ENCODE data around the gene ULBP3.

ULBP3 gene

DNA sequence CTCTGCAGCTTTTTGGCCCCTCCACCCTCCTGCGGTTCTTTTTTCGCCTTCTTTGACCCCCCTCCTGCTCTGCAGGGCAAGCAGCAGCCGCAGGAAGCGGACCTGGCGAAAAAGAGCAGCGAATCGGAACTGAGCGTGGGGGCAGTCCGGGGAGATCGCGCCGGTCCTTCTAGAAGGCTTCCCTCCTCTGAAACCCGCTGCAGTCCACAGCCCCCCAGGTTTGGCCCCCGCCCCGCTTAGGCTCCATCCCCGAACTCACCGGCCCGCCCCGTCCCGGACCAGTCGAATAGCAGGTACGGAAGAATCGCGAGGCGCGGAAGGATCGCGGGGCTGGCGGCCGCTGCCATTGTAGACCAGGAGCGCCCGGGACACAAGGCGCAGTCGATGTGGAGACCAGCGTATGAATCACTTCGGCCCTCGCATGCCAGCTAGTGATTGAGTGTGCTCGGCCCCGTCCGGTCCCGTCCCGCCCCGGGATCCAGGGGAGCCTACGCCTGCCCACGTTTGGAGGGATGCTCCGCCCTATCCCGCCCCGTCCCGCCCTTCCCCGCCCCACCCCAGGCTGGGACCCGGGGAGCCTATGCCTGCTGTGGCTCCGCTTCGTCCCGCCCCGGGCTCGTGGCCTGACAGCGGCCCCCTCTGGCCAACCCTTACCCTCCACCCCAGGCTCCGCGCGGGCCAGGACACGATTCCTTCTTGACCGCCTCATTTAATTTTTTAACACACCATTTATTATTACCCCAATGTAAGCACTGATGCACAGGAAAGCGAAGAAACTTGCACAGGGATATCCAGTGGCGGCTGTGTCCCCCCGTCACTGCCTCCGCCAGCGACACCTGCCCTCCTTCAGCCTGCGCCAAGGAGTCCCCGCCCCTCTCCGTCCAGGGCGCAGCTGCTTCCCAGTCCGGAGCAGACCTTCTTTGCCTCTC, at the start of gene ULBP3:
ULBP3 (minus strand) TSS at position 402 of the 929 bp plus-strand sequence; CDS start at position 347, 55 bp downstream.
- Mint-ChIP-seq H3K36me3 (ENCODE audit: low read depth) (no peaks in the 10 kb centered on the region), H3K9me3 (no peaks in the 10 kb centered on the region), H3K4me1 (ENCODE audit: low read depth) (peaks cover 16% of the 10 kb centered on the region), H3K27ac (peak within 1 kb of the TSS; percentile 21), H3K4me3 (peak within 1 kb of the TSS; percentile 75), H3K27me3 (ENCODE audit: low read depth) (peaks cover 31% of the 10 kb centered on the region)

DNA sequence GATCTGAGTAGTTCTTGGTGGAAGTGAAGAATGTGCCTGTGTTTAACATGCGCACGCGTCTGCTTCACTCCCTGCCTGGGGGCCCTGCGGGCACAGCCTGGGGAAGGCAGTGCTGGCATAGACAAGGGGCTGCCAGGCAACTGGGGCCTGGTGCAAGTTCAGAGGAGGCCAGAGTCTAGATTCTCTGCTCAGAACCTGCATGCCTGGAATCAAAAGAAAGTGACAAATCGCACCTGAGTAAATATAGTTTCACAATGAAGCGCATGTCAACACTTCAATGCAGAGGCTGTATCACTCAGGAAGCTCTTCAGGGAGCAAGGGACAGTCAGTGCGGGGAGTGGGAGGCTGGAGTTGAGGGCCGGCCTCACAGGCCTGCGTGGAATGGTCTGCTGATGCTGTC, 49.7 kb upstream of the ULBP3 start:
- Mint-ChIP-seq H3K27ac (no peak overlapping the region), H3K9me3 (no peaks in the 10 kb centered on the region), H3K27me3 (ENCODE audit: low read depth) (peaks cover 17% of the 10 kb centered on the region)

DNA sequence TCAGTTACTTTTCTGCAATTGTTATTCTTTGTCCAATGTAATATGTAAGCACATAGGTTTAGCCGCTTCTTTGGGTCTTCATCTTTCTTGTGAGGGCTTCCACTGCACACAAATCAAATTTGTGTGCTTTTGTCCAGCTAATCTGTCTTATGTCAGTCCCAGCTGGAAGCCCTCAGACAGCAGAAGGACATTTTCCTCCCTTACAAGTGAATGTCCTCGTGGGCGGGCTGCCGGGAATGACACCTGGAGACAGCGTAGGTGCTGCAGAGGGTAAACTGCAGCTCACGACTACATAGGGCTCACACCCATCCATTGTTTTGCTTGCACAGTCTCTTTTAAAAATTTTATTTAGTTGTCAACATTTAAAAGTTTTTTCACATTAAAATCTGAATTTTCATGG, 49.3 kb upstream of the ULBP3 start:
- Mint-ChIP-seq H3K27ac (no peak overlapping the region), H3K36me3 (ENCODE audit: low read depth) (no peaks in the 10 kb centered on the region), H3K9me3 (no peaks in the 10 kb centered on the region), H3K4me3 (no peak overlapping the region), H3K4me1 (ENCODE audit: low read depth) (no peaks in the 10 kb centered on the region), H3K27me3 (ENCODE audit: low read depth) (peaks cover 15% of the 10 kb centered on the region)

More for the DNA sequence above, 49.7 kb upstream of the ULBP3 start:
- H3K36me3 Mint-ChIP-seq (ENCODE audit: low read depth): no peaks in the 10 kb centered on the region
- no peak overlapping the region for H3K4me3 Mint-ChIP-seq
- peaks cover 2% of the 10 kb centered on the region for H3K4me1 Mint-ChIP-seq (ENCODE audit: low read depth)

DNA sequence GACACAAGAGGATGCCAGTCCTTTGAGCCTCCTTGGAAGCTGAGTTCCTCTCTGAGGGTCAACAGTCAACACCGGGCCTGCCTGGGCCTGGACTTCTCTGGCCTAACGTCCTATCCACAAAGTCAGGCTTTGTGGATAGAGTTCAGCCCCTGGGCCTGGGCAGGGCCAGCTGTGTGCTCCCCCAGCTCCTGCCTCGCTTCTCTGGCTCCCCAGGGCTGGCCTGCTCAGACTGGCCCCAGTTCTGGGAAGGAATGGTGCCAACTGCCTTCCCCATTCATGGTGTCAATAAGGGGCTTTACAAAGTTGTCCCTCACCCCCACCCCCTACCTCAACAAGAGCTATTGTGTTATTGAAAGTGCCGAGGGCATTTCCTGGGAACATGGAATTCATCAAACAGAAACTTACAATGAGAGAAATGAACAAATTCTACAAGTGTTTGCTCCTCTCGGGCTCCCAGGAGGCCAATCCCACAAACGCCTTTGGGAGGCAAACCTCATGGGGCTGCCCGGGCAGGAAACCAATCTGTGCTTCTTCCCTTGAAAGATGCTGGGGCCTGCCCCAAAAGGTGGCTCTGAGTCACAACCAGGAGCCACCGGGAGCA, 47.4 kb upstream of the ULBP3 start:
- Mint-ChIP-seq H3K27me3 (ENCODE audit: low read depth) (peaks cover 10% of the 10 kb centered on the region), H3K4me3 (no peak overlapping the region), H3K4me1 (ENCODE audit: low read depth) (no peaks in the 10 kb centered on the region), H3K9me3 (no peaks in the 10 kb centered on the region), H3K27ac (no peak overlapping the region), H3K36me3 (ENCODE audit: low read depth) (no peaks in the 10 kb centered on the region)

DNA sequence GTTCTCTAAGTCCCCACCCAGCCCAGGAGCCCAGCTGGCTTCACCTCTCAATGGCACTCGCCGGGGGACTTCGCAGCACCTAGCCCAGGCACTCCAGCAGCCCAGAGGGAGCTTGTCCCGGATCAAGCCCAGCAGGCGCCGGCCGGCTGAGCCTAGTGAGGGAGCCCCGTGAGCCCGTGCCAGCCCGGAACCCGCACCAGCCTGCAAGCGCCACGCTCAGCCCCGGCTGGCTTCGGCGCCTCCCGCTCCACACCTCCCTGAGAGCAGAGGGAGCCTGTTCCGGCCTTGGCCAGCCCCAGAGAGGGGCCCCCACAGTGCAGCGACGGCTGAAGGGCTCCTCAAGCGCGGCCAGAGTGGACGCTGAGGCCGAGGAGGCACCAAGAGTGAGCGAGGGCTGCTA, 46.8 kb upstream of the ULBP3 start:
- Mint-ChIP-seq H3K27ac (no peak overlapping the region), H3K9me3 (no peaks in the 10 kb centered on the region), H3K27me3 (ENCODE audit: low read depth) (peaks cover 13% of the 10 kb centered on the region)

DNA sequence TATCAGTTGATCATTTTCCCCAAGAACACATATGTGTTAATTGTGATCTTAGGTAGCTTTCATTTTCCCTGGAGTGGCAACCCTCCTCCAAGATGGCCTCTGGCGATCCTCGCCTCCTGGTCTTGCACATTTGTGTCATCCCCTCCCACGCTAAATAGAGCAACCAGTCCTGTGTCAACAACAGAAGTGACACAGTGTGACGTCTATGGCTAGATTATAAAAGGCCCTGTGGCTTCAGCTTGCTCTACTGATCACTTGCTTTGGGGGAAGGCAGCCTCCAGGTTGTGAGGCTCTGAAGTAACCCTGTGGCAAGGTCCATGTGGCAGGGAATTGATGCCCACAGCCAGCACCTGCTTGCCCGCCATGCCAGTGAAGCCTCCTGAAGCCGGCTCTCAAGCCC, 43.3 kb upstream of the ULBP3 start:
- Mint-ChIP-seq H3K4me1 (ENCODE audit: low read depth) (no peaks in the 10 kb centered on the region), H3K36me3 (ENCODE audit: low read depth) (no peaks in the 10 kb centered on the region), H3K4me3 (no peak overlapping the region), H3K27ac (no peak overlapping the region), H3K9me3 (no peaks in the 10 kb centered on the region), H3K27me3 (ENCODE audit: low read depth) (peaks cover 10% of the 10 kb centered on the region)

More for the DNA sequence above, 46.8 kb upstream of the ULBP3 start:
- Mint-ChIP-seq H3K36me3 (ENCODE audit: low read depth) (no peaks in the 10 kb centered on the region), H3K4me1 (ENCODE audit: low read depth) (no peaks in the 10 kb centered on the region), H3K4me3 (no peak overlapping the region)

DNA sequence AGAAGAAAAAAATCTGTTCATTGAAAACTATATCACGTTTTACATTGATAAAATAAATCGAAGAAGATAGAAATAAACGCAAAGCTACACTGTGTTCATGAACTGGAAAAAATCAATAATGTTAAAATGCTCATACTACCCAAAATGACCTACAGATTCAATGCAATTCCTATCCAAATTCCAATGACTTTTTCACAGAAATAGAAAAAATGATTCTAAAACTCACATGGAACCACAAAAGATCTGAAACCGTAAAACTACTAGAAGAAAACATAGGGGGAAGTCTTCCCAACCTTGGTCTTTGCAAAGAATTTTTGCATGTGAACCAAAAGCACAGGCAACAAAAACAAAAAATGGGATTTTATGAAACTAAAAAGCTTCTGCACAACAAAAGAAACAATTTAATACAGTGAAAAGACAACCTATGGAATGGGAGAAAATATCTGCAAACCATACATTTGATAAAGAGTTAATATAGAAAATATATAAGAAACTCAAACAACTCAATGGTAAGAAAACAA, 33.9 kb upstream of the ULBP3 start:
- H3K4me3 Mint-ChIP-seq: no peak overlapping the region
- peaks cover 6% of the 10 kb centered on the region for H3K27me3 Mint-ChIP-seq (ENCODE audit: low read depth)
- no peaks in the 10 kb centered on the region for H3K36me3 Mint-ChIP-seq (ENCODE audit: low read depth)
- H3K4me1 Mint-ChIP-seq (ENCODE audit: low read depth): no peaks in the 10 kb centered on the region
- H3K27ac Mint-ChIP-seq: no peak overlapping the region
- H3K9me3 Mint-ChIP-seq: no peaks in the 10 kb centered on the region

DNA sequence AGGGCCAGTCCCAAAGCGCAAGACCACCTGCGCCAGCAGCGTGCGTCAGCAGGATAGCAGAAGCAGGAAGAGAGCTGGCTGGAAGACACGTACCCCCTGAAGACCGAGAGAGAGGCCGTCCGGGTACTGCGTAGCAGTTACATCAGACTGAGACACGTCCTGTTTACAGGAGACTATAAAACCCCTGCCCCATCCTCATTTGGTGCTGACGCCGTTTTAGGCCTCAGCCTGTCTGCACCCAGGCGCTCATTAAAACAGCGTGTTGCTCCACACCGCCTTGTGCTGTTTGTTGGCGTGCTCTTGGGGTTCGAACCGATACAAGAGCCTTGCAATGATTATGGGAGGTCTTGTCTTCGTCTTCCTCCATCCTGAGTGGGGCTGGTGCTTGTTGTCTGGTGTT, 31.8 kb upstream of the ULBP3 start:
- H3K4me1 Mint-ChIP-seq (ENCODE audit: low read depth): no peaks in the 10 kb centered on the region
- no peaks in the 10 kb centered on the region for H3K36me3 Mint-ChIP-seq (ENCODE audit: low read depth)

DNA sequence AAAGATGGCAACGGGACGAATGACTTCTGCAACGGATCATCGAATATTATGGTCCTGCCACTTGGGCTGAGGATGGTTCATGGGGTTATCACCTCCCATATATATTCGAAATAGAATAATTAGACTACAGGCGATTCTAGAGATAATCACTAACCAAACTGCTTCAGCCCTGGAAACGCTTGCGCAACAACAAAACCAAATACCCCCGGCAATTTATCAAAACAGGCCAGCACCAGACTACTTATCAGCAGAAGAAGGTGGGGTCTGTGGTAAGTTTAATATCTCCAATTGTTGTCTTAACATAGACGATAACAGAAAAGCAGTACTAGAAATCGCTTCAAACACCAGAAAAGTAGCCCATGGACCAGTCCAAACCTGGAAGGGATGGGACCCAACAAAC, 31.0 kb upstream of the ULBP3 start:
- Mint-ChIP-seq H3K4me1 (ENCODE audit: low read depth) (no peaks in the 10 kb centered on the region), H3K27me3 (ENCODE audit: low read depth) (peaks cover 6% of the 10 kb centered on the region), H3K36me3 (ENCODE audit: low read depth) (no peaks in the 10 kb centered on the region)

More for the DNA sequence above, 31.8 kb upstream of the ULBP3 start:
- H3K9me3 Mint-ChIP-seq: no peaks in the 10 kb centered on the region
- no peak overlapping the region for H3K27ac Mint-ChIP-seq
- H3K4me3 Mint-ChIP-seq: no peak overlapping the region
- peaks cover 6% of the 10 kb centered on the region for H3K27me3 Mint-ChIP-seq (ENCODE audit: low read depth)

DNA sequence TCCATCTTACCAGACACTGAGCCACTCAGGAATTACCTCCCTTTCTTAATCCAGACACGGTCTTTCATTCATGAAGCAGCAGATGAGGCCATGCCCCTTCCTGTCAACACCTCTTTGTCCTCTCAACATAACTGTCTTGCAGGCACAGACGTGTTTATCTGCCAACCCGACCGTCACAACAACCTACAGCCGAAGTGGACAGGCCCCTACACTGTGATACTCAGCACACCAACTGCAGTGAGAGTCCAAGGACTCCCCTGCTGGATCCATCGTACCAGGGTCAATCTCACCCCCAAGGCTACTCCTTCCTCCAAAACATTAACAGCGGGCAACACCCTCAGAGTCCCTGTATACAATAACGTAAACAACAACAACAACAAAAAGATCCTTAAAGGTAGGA, 30.6 kb upstream of the ULBP3 start:
- H3K27me3 Mint-ChIP-seq (ENCODE audit: low read depth): peaks cover 6% of the 10 kb centered on the region
- H3K36me3 Mint-ChIP-seq (ENCODE audit: low read depth): no peaks in the 10 kb centered on the region
- H3K4me3 Mint-ChIP-seq: no peak overlapping the region
- H3K4me1 Mint-ChIP-seq (ENCODE audit: low read depth): no peaks in the 10 kb centered on the region
- no peak overlapping the region for H3K27ac Mint-ChIP-seq
- no peaks in the 10 kb centered on the region for H3K9me3 Mint-ChIP-seq

More for the DNA sequence above, 31.0 kb upstream of the ULBP3 start:
- Mint-ChIP-seq H3K9me3 (no peaks in the 10 kb centered on the region), H3K27ac (no peak overlapping the region), H3K4me3 (no peak overlapping the region)

DNA sequence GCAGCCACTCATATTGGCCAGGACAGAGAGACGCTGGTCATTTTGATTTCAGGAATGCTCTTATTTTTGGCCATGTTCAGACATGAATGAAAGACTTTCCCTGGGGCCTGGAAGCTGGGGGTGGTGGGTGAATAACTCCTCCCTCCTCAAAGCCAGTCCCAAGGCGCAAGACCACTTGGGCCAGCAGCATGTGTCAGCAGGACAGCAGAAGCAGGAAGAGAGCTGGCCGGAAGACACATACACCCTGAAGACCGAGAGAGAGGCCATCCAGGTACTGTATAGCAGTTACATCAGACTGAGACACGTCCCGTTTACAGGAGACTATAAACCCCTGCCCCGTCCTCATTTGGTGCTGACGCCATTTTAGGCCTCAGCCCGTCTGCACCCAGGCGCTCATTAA, 29.2 kb upstream of the ULBP3 start:
- Mint-ChIP-seq H3K27ac (no peak overlapping the region), H3K27me3 (ENCODE audit: low read depth) (peaks cover 8% of the 10 kb centered on the region), H3K9me3 (no peaks in the 10 kb centered on the region), H3K36me3 (ENCODE audit: low read depth) (no peaks in the 10 kb centered on the region), H3K4me1 (ENCODE audit: low read depth) (no peaks in the 10 kb centered on the region), H3K4me3 (no peak overlapping the region)

DNA sequence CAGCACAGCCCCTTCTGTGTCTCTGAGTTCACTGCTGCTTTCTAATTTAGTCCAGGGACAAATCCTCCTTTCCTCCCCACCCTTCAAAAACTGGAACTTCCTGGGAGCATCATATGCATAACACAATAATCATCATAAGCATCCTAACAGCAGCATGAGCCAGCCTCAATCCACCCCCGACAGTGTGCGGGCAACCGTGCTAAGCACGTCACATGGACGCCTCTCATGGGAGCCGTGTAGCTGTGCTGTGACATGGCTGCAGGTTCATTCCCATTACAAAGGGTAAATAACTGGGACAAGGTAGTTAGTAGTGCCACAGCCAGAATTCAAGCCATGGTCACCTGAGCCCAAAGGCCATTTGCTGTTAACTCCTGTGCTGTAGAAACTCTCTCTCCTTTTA, 24.5 kb upstream of the ULBP3 start:
- no peak overlapping the region for H3K4me3 Mint-ChIP-seq
- H3K27ac Mint-ChIP-seq: no peak overlapping the region
- H3K27me3 Mint-ChIP-seq (ENCODE audit: low read depth): peaks cover 8% of the 10 kb centered on the region
- H3K4me1 Mint-ChIP-seq (ENCODE audit: low read depth): no peaks in the 10 kb centered on the region
- H3K9me3 Mint-ChIP-seq: no peaks in the 10 kb centered on the region
- H3K36me3 Mint-ChIP-seq (ENCODE audit: low read depth): no peaks in the 10 kb centered on the region

DNA sequence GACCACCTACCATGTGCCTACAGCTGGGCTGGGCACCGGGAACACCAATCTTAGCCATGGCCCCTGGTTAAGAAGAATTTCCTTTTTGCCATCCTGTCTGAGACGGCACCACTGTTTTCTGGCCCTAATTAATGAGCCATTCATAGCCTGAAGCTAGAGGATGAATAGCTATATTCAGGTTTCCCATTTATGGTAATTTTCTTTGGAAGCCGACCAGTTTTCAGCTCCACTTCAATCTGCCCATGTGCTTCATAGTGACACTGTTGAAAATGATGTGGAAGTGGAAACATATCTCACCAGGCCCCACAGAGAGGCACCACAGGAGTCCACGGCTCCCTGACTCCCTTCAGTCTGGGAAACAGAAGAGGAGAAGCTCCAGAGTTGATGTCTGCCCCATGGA, 22.6 kb upstream of the ULBP3 start:
- Mint-ChIP-seq H3K27ac (no peak overlapping the region), H3K4me1 (ENCODE audit: low read depth) (no peaks in the 10 kb centered on the region), H3K36me3 (ENCODE audit: low read depth) (no peaks in the 10 kb centered on the region), H3K9me3 (no peaks in the 10 kb centered on the region), H3K27me3 (ENCODE audit: low read depth) (peaks cover 10% of the 10 kb centered on the region), H3K4me3 (no peak overlapping the region)

DNA sequence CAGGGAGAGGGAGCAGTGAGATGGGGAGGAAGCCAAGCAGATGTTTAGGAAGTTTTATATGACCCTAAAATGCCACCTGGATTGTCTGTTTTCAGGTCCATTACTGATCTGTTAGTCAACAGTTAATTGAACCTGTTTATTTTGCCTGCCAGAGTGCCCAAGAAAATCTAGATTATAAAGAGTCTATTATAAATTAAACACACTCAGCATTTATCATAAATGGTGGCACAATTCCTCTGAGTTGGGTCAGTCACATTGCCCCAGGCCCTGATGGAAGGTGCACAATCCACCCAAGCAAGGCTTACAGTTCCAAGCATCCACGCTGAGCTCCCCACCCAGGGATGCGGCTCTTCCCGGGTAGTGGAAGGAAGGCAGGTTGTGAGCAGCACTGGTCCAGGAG, 21.4 kb upstream of the ULBP3 start:
- Mint-ChIP-seq H3K4me1 (ENCODE audit: low read depth) (no peaks in the 10 kb centered on the region), H3K4me3 (no peak overlapping the region), H3K9me3 (no peaks in the 10 kb centered on the region), H3K27ac (no peak overlapping the region), H3K27me3 (ENCODE audit: low read depth) (peaks cover 14% of the 10 kb centered on the region), H3K36me3 (ENCODE audit: low read depth) (no peaks in the 10 kb centered on the region)
